ENCODE data around the gene GAMT. TPM values are rescaled to one million over a fixed set of nuclear protein-coding genes. Genes with fewer than 3 reads are reported as not detected.
A peak's percentile ranks its signal among the peaks of the same experiment; 100 is the strongest.

GAMT gene
- total RNA-seq, 1 experiment from 2014 or later = 27.7 TPM

DNA sequence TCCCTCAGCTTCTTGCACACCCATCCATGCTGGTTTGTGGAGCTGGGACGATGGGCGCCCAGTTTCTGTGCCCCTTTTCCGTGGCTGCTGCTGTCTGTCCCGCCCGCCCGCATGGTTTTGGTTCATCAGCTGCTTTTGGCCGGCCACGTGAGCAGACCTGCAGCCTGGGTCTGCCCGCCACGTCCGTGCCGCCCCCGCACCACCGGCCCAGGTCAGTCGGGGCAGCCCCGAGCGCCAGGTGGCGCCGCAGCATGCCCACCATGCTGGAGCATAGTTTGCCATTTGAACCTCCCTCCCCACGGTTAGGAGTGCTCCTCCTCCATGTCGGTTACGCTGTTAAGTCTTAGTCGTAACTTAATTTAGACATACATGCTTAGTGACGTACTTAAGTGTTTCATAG, 21.6 kb upstream of the GAMT start:
- DNase-seq (ENCODE audit: low spot score) (no peak), ATAC-seq (no peak)
- Mint-ChIP-seq H3K4me3 (no peak overlapping the region), H3K9me3 (no peaks in the 10 kb centered on the region), H3K27me3 (ENCODE audit: low read depth) (no peaks in the 10 kb centered on the region), H3K36me3 (peaks cover 54% of the 10 kb centered on the region), H3K4me1 (peaks cover 11% of the 10 kb centered on the region), H3K27ac (peak overlapping the region; percentile 24)
- POLR2A ChIA-PET = no interaction called here
- no peak for TF ChIP-seq CREB1 (CRISPR knock-in tag; IDR thresholded peaks at IDR 0.05)
- no peak for TF ChIP-seq ZNF423 (CRISPR knock-in tag; IDR thresholded peaks at IDR 0.05)
- TF ChIP-seq KAT7 (CRISPR knock-in tag; IDR thresholded peaks at IDR 0.05; ENCODE audit: borderline replicate concordance) = no peak
- TF ChIP-seq, protein P1, sequence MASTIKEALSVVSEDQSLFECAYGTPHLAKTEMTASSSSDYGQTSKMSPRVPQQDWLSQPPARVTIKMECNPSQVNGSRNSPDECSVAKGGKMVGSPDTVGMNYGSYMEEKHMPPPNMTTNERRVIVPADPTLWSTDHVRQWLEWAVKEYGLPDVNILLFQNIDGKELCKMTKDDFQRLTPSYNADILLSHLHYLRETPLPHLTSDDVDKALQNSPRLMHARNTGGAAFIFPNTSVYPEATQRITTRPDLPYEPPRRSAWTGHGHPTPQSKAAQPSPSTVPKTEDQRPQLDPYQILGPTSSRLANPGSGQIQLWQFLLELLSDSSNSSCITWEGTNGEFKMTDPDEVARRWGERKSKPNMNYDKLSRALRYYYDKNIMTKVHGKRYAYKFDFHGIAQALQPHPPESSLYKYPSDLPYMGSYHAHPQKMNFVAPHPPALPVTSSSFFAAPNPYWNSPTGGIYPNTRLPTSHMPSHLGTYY (CRISPR knock-in tag; IDR thresholded peaks at IDR 0.05) = no peak
- TF ChIP-seq, protein P2, sequence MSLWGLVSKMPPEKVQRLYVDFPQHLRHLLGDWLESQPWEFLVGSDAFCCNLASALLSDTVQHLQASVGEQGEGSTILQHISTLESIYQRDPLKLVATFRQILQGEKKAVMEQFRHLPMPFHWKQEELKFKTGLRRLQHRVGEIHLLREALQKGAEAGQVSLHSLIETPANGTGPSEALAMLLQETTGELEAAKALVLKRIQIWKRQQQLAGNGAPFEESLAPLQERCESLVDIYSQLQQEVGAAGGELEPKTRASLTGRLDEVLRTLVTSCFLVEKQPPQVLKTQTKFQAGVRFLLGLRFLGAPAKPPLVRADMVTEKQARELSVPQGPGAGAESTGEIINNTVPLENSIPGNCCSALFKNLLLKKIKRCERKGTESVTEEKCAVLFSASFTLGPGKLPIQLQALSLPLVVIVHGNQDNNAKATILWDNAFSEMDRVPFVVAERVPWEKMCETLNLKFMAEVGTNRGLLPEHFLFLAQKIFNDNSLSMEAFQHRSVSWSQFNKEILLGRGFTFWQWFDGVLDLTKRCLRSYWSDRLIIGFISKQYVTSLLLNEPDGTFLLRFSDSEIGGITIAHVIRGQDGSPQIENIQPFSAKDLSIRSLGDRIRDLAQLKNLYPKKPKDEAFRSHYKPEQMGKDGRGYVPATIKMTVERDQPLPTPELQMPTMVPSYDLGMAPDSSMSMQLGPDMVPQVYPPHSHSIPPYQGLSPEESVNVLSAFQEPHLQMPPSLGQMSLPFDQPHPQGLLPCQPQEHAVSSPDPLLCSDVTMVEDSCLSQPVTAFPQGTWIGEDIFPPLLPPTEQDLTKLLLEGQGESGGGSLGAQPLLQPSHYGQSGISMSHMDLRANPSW (CRISPR knock-in tag; conservative IDR thresholded peaks at IDR 0.05; ENCODE audit: low read depth) = no peak
- TF ChIP-seq, protein P3, sequence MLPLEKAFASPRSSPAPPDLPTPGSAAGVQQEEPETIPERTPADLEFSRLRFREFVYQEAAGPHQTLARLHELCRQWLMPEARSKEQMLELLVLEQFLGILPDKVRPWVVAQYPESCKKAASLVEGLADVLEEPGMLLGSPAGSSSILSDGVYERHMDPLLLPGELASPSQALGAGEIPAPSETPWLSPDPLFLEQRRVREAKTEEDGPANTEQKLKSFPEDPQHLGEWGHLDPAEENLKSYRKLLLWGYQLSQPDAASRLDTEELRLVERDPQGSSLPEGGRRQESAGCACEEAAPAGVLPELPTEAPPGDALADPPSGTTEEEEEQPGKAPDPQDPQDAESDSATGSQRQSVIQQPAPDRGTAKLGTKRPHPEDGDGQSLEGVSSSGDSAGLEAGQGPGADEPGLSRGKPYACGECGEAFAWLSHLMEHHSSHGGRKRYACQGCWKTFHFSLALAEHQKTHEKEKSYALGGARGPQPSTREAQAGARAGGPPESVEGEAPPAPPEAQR (CRISPR knock-in tag; IDR thresholded peaks at IDR 0.05) = no peak
- TF ChIP-seq SOX15 (CRISPR knock-in tag; IDR thresholded peaks at IDR 0.05) = no peak
- TF ChIP-seq, protein P4, sequence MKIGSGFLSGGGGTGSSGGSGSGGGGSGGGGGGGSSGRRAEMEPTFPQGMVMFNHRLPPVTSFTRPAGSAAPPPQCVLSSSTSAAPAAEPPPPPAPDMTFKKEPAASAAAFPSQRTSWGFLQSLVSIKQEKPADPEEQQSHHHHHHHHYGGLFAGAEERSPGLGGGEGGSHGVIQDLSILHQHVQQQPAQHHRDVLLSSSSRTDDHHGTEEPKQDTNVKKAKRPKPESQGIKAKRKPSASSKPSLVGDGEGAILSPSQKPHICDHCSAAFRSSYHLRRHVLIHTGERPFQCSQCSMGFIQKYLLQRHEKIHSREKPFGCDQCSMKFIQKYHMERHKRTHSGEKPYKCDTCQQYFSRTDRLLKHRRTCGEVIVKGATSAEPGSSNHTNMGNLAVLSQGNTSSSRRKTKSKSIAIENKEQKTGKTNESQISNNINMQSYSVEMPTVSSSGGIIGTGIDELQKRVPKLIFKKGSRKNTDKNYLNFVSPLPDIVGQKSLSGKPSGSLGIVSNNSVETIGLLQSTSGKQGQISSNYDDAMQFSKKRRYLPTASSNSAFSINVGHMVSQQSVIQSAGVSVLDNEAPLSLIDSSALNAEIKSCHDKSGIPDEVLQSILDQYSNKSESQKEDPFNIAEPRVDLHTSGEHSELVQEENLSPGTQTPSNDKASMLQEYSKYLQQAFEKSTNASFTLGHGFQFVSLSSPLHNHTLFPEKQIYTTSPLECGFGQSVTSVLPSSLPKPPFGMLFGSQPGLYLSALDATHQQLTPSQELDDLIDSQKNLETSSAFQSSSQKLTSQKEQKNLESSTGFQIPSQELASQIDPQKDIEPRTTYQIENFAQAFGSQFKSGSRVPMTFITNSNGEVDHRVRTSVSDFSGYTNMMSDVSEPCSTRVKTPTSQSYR (CRISPR knock-in tag; IDR thresholded peaks at IDR 0.05) = no peak
- TF ChIP-seq, protein P5, sequence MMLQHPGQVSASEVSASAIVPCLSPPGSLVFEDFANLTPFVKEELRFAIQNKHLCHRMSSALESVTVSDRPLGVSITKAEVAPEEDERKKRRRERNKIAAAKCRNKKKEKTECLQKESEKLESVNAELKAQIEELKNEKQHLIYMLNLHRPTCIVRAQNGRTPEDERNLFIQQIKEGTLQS (CRISPR knock-in tag; conservative IDR thresholded peaks at IDR 0.05) = no peak
- no peak for TF ChIP-seq RELA (CRISPR knock-in tag; IDR thresholded peaks at IDR 0.05; ENCODE audit: borderline replicate concordance)
- TF ChIP-seq ATF1 (CRISPR knock-in tag; IDR thresholded peaks at IDR 0.05) = no peak
- no peak for TF ChIP-seq FOXK1 (CRISPR knock-in tag; IDR thresholded peaks at IDR 0.05)
- TF ChIP-seq MXD4 (CRISPR knock-in tag; IDR thresholded peaks at IDR 0.05; ENCODE audit: borderline replicate concordance) = no peak
- TF ChIP-seq SMAD3 (CRISPR knock-in tag; IDR thresholded peaks at IDR 0.05; ENCODE audit: borderline replicate concordance) = no peak
- CTCF ChIA-PET = interaction anchor here (1.9 kb wide), 1 partner anchor 22 kb away, joined by 5 read pairs; no protein-coding TSS in a partner anchor

DNA sequence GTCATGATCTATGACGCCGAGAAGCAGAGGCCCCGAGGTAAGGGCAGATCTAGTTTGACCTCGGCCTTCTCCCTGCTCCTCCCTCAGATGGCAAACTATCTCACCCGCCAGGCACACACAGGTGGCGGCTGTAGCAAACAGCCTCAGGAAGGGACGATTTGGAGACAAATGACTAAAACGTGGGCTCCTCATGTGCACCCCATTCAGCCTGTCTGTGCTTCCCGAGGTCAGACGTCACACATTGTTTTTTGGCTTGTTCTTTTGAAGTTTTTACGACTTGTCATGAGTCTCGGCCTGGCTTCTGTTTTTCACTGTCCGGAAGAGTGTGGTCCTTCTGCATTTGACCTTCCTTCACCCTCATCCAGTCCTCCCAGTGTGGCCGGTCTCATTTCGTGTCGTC, 21.0 kb upstream of the GAMT start:
- no peaks in the 10 kb centered on the region for H3K27me3 Mint-ChIP-seq (ENCODE audit: low read depth)
- H3K4me1 Mint-ChIP-seq = peaks cover 14% of the 10 kb centered on the region
- ATAC-seq (no peak), DNase-seq (ENCODE audit: low spot score) (no peak)
- no peaks in the 10 kb centered on the region for H3K9me3 Mint-ChIP-seq
- CTCF ChIA-PET = interaction anchor here (1.9 kb wide), 1 partner anchor 23 kb away, joined by 5 read pairs; no protein-coding TSS in a partner anchor
- H3K4me3 Mint-ChIP-seq = no peak overlapping the region
- H3K36me3 Mint-ChIP-seq = peaks cover 54% of the 10 kb centered on the region
- POLR2A ChIA-PET = no interaction called here
- no peak overlapping the region; the same call in none of the 2 replicates for H3K27ac Mint-ChIP-seq
- TF ChIP-seq IRF2 (CRISPR knock-in tag; IDR thresholded peaks at IDR 0.05; ENCODE audit: borderline replicate concordance, low read depth) (no peak), GABPB1 (CRISPR knock-in tag; IDR thresholded peaks at IDR 0.05) (no peak), ZNF671 (CRISPR knock-in tag; IDR thresholded peaks at IDR 0.05) (no peak), NR3C1 (CRISPR knock-in tag; conservative IDR thresholded peaks at IDR 0.05; ENCODE audit: low read depth) (no peak)
- TF ChIP-seq, protein P6, sequence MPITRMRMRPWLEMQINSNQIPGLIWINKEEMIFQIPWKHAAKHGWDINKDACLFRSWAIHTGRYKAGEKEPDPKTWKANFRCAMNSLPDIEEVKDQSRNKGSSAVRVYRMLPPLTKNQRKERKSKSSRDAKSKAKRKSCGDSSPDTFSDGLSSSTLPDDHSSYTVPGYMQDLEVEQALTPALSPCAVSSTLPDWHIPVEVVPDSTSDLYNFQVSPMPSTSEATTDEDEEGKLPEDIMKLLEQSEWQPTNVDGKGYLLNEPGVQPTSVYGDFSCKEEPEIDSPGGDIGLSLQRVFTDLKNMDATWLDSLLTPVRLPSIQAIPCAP (CRISPR knock-in tag; IDR thresholded peaks at IDR 0.05) = no peak
- TF ChIP-seq, protein P7, sequence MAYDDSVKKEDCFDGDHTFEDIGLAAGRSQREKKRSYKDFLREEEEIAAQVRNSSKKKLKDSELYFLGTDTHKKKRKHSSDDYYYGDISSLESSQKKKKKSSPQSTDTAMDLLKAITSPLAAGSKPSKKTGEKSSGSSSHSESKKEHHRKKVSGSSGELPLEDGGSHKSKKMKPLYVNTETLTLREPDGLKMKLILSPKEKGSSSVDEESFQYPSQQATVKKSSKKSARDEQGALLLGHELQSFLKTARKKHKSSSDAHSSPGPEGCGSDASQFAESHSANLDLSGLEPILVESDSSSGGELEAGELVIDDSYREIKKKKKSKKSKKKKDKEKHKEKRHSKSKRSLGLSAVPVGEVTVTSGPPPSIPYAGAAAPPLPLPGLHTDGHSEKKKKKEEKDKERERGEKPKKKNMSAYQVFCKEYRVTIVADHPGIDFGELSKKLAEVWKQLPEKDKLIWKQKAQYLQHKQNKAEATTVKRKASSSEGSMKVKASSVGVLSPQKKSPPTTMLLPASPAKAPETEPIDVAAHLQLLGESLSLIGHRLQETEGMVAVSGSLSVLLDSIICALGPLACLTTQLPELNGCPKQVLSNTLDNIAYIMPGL (CRISPR knock-in tag; IDR thresholded peaks at IDR 0.05) = no peak
- TF ChIP-seq, protein P8, sequence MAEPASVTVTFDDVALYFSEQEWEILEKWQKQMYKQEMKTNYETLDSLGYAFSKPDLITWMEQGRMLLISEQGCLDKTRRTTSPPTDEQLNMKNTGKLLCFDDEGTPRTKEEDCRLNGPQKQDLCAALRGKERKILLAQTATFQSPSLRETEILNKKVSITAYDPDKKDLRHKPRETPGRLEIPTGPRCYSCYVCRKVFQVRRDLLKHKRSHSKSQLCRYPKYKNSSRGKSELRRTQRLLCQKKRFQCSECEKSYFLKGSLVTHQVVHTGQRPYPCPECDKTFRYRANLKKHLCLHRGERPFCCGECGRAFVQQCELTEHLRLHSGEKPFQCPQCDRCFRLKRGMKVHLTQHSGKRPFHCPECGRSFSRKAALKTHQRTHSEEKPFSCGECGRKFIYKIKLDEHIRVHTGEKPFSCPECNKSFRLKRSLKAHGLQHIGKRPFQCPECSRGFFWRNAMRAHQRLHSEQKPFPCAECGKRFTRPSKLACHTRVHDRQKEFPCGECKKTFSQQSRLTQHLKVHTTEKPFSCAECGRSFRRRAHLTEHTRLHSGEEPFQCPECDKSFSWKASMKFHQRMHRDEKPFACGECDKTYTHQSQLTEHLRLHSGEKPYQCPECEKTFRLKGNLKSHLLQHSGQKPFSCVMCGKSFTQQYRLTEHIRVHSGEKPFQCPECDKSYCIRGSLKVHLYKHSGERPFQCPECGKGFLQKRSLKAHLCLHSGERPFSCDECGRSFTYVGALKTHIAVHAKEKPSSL (CRISPR knock-in tag; conservative IDR thresholded peaks at IDR 0.05) = no peak
